HG03439 (cell line): ENCODE data around the gene TNK2.
A peak's percentile ranks its signal among the peaks of the same experiment; 100 is the strongest.
"Not testable (repeated sequence)": the region's sequence is repeated elsewhere in the genome, so short reads cannot be mapped to it uniquely, and the experiment has no call there.

ENCODE experiments used
- ATAC-seq: cut with Tn5 transposase; IDR thresholded peaks from one replicate; pipeline ENCODE4 v1.9.1; 2021; ENCODE audit warnings: mild to moderate bottlenecking, moderate library complexity; ENCODE audit not compliant: unreplicated experiment

Gene TNK2

DNA sequence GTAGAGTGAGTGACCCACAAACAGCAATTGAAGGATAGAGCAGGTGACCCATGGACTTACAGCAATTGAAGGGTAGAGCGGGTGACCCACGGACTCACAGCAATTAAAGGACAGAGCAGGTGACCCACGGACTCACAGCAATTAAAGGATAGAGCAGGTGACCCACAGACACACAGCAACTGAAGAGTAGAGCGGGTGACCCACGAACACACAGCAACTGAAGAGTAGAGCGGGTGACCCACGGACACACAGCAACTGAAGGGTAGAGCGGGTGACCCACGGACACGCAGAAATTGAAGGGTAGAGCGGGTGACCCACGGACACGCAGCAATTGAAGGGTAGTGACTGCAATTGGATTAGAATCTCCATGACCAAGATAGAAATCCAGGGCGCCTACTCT lies 9.8 kb upstream of the TNK2 start:
- no peak for ATAC-seq

DNA sequence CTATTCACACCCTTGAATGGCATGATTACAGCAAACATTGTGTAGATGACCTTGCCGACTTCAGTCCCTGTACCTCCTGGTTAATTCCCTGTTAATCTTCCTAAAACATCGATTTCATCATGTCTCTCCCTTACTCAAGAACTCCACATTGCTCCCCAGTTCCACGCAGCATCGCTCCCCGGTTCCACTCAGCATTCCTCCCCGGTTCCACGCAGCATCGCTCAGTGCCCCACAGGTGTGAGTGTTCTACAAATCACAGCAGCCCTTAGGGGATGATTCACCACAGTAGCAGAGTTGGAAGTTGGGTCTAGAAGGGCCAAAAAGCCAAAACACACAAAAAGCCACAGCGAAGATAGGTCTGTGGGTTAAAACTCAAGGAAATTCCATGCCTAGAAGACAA lies 8.6 kb upstream of the TNK2 start:
- no peak for ATAC-seq

- no peak for ATAC-seq
Measured at GRCh38 chr3:195916291-195916690, 7.9 kb upstream of the TNK2 start.

DNA sequence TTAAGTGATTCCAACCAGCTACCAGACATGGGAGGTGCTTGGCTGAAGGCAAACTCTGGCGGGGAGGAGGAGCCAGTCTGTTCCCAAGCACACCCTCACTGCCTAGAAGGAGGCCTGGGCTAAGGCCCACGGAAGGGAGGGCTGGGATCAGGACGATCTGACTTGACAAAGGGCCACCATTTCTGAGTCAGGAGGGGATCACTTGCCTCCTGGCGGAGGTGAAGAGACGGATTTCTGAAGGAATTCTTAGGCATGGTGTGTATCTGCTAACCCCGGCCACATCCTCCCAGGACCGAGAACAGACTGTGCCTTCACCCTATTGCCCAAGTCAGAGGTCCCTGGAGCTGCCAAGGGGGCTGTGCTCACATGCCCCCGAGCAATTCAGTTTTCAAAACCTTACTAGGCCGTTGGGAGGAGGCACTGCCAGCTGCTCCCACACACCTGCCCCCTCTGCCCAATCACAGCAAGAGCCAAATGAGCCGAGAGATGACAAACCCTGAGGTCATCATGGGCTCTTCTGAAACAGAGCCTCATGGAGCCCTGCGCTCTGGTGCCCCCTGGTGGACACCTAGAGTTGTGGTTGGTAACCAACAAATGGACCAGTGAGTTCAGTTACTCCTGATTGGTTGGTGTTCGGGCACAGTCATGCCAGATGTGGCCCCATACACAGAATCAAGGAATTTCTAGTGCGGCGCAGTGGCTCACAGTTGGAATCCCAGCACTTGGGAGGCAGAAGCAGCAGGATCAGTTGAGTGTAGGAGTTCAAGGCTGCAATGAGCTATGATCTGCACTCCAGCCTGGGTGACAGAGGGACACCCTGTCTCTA lies 6.5 kb upstream of the TNK2 start:
- ATAC-seq = peak; percentile 77

DNA sequence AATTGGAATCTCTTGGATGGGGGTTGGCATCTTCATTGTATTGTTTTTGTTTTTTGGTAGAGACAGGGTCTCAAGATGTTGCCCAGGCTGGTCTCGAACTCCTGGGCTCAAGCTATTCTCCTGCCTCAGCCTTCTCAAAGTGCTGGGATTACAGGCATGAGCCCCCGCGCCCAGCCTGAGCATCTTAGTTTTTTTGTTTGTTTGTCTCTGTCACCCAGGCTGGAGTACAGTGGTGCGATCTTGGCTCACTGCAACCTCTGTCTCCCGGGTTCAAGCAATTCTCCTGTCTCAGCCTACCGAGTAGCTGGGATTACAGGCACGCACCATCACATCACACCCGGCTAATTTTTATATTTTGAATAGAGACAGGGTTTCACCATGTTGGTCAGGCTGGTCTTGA lies 5.8 kb upstream of the TNK2 start:
- ATAC-seq = not testable (repeated sequence)

DNA sequence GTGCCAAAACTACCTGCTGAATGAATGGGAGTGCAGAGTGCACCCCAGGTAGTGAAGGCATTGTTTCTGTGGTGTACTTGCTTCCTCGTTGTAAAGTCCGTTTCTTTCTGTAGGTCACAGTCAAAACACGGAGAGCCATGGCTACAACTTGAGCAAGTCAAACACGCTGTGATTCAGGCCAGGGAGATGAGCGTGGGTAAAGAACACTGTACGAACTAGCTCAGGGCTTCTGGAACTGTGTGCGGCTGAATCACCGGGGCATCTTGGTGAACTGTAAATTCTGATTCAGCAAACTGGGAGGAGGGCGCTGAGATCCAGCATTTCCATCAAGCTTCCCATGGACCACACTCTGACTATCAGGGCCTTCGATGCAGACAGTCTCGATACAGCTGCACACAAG lies 5.0 kb upstream of the TNK2 start:
- ATAC-seq = no peak

GRCh38 chr3:195911946-195912270 lies 3.6 kb upstream of the TNK2 start:
- ATAC-seq = no peak

DNA sequence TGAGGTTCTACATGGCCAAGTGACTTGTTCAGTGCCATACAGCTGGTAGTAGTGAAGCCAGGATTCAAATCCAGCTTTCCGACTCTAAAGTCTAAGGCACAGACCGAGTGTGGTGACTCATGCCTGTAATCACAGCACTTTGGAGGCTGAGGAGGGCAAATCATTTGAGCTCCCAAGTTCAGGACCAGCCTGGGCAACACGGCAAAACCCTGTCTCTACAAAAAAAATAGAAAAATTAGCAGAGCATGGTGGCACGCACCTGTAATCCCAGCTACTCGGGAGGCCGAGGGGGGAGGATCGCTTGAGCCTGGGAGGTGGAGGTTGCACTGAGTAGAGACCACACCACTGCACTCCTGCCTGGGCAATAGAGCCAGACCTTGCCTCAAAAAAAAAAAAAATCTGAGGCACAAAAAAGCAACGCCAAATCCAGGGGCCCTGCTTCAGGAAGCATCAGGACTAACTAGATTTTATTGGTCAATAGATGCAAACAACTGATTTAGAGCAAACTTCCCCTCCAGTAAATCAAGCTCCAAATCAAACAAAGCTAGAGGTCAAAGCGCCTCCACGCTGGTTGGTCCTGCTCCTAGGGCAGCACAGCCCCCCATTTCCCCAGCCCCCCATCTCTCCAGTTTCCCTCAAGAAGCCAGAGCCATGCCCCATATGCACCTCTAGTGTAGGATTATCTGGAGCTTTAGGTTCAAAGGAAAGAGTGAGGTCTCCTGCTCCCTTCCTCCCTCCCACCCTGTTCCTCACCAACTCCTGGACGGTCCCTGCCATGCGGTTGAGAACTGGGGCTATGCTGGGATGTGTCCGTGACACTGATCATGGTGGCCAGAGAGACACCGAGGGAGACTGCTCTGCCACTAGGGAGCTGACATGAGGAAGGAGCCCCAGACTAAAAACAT lies 2.9 kb upstream of the TNK2 start:
- no peak for ATAC-seq

DNA sequence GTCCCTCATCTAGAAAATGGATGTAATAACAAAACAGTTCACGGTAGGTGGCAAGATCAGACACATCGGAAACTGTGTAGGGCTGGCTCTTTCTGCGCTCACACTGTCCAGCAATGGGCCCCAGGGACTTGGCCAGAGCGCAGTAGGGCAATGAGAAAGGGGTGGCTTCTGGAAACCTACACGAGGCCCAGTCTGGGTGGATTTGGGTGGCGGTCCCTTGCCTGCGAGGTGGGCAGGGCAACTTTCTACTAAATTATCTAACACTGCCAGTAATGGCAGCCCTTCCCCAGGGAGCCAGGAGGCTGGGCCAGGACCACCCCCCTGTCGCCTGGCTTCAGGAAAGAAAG lies 2.1 kb upstream of the TNK2 start:
- no peak for ATAC-seq

- ATAC-seq = peak; percentile 35
Measured at GRCh38 chr3:195909644-195910498, 1.5 kb upstream of the TNK2 start.

- ATAC-seq = peak; percentile 31
Measured at GRCh38 chr3:195908694-195909581, 587 bp upstream of the TNK2 start.

DNA sequence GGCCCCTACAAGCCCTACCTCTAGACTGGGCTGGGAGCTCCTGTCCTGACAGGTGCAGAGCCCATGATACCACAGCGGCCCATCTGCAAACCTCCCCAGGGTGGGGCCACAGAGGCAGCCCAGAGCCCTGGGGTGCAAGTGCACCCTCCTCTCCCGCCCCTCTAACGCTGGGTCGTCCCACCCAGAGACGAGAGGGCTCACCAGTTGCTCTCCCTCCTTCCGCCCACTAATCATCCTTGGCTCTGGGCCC lies 742 bp downstream of the TNK2 start:
- peak; percentile 5 for ATAC-seq

- ATAC-seq = peak; percentile 24
Measured at GRCh38 chr3:195906865-195907683, 1.3 kb downstream of the TNK2 start.

DNA sequence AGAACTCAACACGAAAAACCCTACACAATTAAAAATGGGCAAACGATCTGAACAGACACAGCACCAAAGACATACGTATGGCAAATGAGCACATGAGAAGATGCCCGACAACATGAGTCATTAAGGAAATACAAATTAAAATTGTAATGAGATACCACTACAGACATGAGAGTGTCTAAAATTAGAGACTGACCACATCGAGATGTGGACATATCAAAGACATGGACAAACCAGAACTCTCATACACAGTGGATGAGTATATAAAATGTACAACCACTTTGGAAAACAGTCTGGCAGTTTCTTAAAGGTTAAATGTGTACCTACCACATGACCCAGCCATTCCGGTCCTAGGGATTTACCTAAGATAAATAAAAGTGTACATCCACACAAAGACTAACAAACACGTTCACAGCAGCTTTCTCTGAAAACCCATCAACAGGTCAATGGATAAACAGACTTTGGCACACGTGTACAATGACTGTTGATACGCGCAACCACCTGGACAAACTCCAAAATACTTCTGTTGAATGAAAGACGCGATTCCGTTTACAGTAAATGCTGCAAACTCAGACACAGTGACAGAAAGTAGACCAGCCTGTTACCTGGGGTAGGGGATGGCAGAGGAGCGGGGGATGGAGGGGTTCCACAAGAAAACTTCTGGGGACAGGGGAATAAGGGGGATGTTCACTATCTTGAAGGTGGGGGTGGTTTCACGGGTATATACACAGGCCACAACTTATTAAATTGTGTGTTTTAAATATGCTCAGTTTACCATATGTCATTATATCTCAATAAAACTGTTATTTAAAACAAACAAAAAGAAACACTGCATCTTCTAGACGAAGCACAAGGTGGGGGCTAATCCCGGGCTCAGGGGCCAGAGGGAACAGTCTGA lies 2.1 kb downstream of the TNK2 start:
- ATAC-seq = no peak

DNA sequence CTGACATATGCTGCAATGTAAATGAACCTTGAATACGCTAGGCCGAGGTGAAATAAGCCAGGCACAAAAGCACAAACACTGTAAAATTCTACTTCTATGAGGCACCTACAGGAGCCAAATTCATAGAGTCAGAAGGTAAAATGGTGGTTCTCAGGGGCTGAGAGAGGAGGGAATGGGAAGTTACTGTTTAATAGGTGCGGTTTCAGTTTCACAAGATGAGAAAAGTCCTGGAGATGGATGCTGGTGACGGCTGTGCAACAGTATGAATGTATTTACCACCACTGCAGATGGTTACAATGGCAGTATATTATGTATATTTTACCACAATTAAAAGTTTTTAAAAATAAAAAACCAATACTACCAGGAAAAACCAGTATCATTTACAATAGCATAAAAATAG lies 4.0 kb downstream of the TNK2 start:
- no peak for ATAC-seq

- ATAC-seq = no peak
Measured at GRCh38 chr3:195903950-195904290, 4.4 kb downstream of the TNK2 start.

DNA sequence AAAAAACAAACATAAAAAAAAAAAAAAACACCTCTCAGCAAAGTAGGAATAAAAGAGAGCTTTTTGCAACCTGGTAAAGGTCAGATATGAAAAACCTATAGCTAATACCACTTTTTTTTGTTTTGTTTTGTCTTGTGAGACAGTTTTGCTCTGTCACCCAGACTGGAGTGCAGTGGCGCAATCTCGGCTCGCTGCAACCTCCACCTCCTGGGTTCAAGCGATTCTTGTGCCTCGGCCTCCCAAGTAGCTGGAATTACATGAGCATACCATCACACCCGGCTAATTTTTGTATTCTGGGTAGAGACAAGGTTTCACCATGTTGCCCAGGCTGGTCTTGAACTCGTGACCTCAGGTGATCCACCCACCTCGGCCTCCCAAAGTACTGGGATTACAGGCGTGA lies 5.7 kb downstream of the TNK2 start:
- not testable (repeated sequence) for ATAC-seq

GRCh38 chr3:195901836-195902585 lies 6.3 kb downstream of the TNK2 start:
- ATAC-seq = not testable (repeated sequence)
